Testis (tissue), 3 donors: ENCODE data around the gene SET. TPM values are rescaled to one million over a fixed set of nuclear protein-coding genes. Genes with fewer than 3 reads are reported as not detected.
A peak's percentile ranks its signal among the peaks of the same experiment; 100 is the strongest.

Experiments
- DNase-seq: peaks from one replicate; pipeline ENCODE4 v3.0.0-alpha.2; 2019
- H3K27ac ChIP-seq, 2 donors: fragments of 200-600 bp; sonication (generic); one replicate each; pipeline ENCODE4 v1.5.1; 2019
- H3K27me3 ChIP-seq: fragments of 200-600 bp; sonication (generic); one replicate; pipeline ENCODE4 v1.5.1; 2019
- H3K36me3 ChIP-seq: fragments of 200-600 bp; sonication (generic); one replicate; pipeline ENCODE4 v1.5.1; 2017; ENCODE audit warnings: low read depth; ENCODE audit errors: missing control alignments
- H3K4me1 ChIP-seq: fragments of 200-600 bp; sonication (generic); one replicate; pipeline ENCODE4 v1.5.1; 2019
- H3K4me3 ChIP-seq, 2 donors: fragments of 200-600 bp; sonication (generic); one replicate each; pipeline ENCODE4 v1.5.1; 2017 to 2019
- H3K9me3 ChIP-seq: fragments of 200-600 bp; sonication (generic); one replicate; pipeline ENCODE4 v1.5.1; 2017
- POLR2A ChIP-seq: fragments of 450-650 bp; IDR thresholded peaks from one replicate; pipeline ENCODE4 v1.6.1; 2017; ENCODE audit warnings: antibody characterized with exemption, mild to moderate bottlenecking, moderate library complexity
- WGBS, 2 donors: methylation state at CpG; one replicate each; pipeline ENCODE4 v1.1.5; 2018; 5-methylcytosine and 5-hydroxymethylcytosine counted together
- intact Hi-C: fragments of 100-400 bp; cut with DNase I; formaldehyde crosslinking; loops from one replicate; pipeline ENCODE4 v1.15.1; 2023; ENCODE audit warnings: low total_unique reads
- polyA plus RNA-seq: library from polyadenylated mRNA; stranded (reverse); fragments of 350-450 nt; fragmentation: Illumina TruSeq; extraction: RNeasy Lipid Tissue Mini Kit (QIAGEN cat#74804); gene quantifications from one replicate; pipeline ENCODE4 v1.2.3, GENCODE V29; 2014; ENCODE audit warnings: low read depth, low replicate concordance; ENCODE audit not compliant: insufficient read depth
- total RNA-seq, 2 donors: library from RNA; depleted of rRNA; stranded (reverse); fragments of >200 nt; gene quantifications; one replicate each; pipeline ENCODE4 v1.2.3, GENCODE V29; 2016
- TF ChIP-seq, protein P1 (sequence below), 3 experiments: fragments of 450-650 bp in 2 of 3; fragments of 200-600 bp in 1 of 3; sonication (generic) in 1 of 3; IDR thresholded peaks; one replicate each; pipeline ENCODE4 v1.5.1; 2016 to 2019; ENCODE audit warnings: antibody characterized with exemption in 3 of 3, mild to moderate bottlenecking in 2 of 3, moderate library complexity in 1 of 3

SET gene
- total and polyA plus RNA-seq, 3 donors from 2014 or later, result 113 to 159 (median 142) TPM

DNA sequence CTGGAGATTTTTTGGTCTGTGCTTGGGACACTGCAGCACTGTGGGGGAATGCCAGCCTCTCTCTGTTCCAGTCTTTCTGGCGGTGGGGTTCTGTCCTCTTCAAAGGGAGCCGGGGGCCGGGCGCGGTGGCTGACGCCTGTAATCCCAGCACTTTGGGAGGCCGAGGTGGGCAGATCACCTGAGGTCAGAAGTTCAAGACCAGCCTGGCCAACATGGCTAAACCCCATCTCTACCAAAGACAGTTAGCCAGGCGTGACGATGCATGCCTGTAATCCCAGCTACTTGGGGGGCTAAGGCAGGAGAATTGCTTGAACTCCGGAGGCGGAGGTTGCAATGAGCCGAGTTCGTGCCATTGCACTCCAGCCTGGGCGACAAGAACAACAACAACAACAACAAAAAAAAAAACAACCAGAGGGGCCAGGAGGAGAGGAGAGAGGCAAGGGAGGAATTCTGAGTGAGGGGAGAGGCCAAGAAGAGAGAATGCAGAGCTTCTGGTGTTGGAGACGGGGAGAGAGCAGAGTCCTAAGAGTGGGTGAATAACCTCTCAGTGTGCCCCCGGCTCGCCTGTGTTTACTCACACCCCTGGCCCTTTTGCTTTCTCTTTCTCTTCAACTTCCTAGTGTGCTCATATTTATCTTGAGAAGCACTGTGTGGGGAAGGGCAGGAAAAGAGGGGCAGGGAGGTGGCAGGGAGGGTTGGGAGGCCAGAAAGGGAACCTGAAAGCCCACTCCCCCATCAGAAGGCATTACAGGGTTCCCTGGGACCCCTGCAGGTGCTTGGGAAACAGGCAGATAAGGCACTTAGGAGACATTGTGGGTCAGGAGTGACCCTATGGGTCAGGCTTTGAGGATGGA is 3.2 kb upstream of the SET start:
- Histone ChIP-seq H3K4me3 (no peak overlapping the region), H3K36me3 (no peaks in the 10 kb centered on the region), H3K27me3 (no peaks in the 10 kb centered on the region), H3K27ac (peak overlapping the region in 1 of 2 donors; percentile 15), H3K9me3 (no peaks in the 10 kb centered on the region), H3K4me1 (peaks cover 16% of the 10 kb centered on the region)
- 86% methylated on average over 13 to 17 of the region's 17 CpGs for WGBS, 2 donors
- no peak for DNase-seq
- no peak for TF ChIP-seq POLR2A
- TF ChIP-seq, protein P1, sequence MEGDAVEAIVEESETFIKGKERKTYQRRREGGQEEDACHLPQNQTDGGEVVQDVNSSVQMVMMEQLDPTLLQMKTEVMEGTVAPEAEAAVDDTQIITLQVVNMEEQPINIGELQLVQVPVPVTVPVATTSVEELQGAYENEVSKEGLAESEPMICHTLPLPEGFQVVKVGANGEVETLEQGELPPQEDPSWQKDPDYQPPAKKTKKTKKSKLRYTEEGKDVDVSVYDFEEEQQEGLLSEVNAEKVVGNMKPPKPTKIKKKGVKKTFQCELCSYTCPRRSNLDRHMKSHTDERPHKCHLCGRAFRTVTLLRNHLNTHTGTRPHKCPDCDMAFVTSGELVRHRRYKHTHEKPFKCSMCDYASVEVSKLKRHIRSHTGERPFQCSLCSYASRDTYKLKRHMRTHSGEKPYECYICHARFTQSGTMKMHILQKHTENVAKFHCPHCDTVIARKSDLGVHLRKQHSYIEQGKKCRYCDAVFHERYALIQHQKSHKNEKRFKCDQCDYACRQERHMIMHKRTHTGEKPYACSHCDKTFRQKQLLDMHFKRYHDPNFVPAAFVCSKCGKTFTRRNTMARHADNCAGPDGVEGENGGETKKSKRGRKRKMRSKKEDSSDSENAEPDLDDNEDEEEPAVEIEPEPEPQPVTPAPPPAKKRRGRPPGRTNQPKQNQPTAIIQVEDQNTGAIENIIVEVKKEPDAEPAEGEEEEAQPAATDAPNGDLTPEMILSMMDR (IDR thresholded peaks at IDR 0.05), result no peak
- intact Hi-C loops, result no loop called here

- TF ChIP-seq POLR2A, result no peak
- TF ChIP-seq, protein P1 (IDR thresholded peaks at IDR 0.05), result no peak
- Histone ChIP-seq H3K36me3 (no peaks in the 10 kb centered on the region), H3K9me3 (no peaks in the 10 kb centered on the region), H3K27me3 (no peaks in the 10 kb centered on the region), H3K4me3 (no peak overlapping the region), H3K4me1 (peaks cover 24% of the 10 kb centered on the region), H3K27ac (no peak overlapping the region)
- WGBS, 2 donors, result 72 to 85% methylated on average over 4 of the region's 4 CpGs
- intact Hi-C loops, result no loop called here
- no peak for DNase-seq
Observed at GRCh38 chr9:128687453-128687852, 1.6 kb upstream of the SET start.

DNA sequence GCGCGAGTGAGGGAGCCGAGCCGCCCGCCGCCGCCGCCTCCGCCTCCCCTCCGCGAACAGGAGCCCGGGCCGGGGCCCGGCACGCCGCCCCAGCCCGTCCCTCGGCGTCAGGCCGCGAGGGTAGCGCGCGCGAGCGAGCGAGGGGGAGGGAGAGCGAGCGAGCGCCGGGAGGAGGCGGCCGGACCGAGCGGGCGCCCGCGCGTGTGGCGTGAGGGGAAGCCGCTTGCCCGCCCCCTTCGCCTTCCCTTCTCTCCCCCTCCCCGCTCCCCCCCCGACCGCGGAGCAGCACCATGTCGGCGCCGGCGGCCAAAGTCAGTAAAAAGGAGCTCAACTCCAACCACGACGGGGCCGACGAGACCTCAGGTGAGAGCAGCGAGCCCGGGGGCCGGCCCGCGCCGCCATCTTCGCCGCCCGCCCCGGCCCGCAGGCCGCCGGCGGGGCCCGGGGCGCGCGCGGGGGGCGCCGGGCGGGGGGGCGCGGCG is 312 bp downstream of the SET start:
- DNase-seq, result peak; percentile 46
- Histone ChIP-seq H3K4me1 (peaks cover 24% of the 10 kb centered on the region), H3K27me3 (no peaks in the 10 kb centered on the region), H3K4me3 (peak overlapping the region; percentile 71 to 96), H3K9me3 (no peaks in the 10 kb centered on the region), H3K27ac (peak overlapping the region; percentile 82 to 97), H3K36me3 (no peaks in the 10 kb centered on the region)
- TF ChIP-seq, protein P1 (IDR thresholded peaks at IDR 0.05), result no peak
- no peak for TF ChIP-seq POLR2A
- WGBS, 2 donors, result 3% methylated on average over 8 of the region's 80 CpGs; no CpG with 5 or more reads in 1 of the 2 donors
- intact Hi-C loops, result no loop called here

DNA sequence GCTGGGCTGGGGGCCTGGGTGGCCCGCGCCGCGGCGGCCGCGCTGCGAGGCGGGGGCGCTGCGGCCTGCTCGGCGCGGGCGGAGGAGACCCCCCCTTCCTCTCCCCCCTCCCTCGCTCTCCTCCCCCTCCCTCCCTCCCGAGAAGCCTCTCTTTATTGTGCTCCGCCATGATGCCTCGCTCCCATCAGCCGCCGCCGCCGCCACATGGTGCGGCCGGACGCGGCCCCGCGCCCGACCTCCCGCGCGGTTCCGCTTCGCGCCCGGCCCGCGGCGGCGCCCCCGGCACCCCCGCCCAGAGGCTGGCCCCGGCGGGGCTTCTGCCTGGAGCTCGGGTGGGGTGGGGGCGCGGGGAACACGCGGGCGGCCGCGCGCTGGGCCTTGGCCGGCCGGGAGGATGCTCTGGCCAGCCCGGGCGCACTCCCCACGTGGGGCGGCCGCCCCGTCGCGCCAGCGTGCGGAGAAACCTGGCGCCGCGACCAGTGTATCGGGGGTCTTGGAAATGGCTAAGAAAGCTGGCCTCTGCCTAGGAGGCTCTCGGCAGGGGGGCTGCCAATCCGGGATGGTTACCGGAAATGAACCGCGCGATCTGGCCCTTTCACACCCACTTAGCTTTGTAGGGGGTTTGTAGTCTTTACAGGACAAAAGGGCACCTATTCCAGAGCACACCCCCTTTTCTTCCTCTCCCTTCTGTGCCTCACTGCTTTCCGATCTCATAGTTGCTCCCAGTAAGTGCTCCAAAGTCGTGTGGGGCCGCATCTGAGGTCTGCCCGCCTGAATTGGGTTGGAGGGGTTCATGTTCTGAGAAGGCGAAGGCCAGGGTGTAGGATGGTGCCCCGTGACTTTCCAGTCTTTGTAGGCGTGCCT is 1.0 kb downstream of the SET start:
- WGBS, 2 donors, result 2 to 3% methylated on average over 11 to 23 of the region's 83 CpGs
- H3K4me3 ChIP-seq, result peak overlapping the region; percentile 79 to 96
- H3K9me3 ChIP-seq, result no peaks in the 10 kb centered on the region
- peaks cover 17% of the 10 kb centered on the region for H3K4me1 ChIP-seq
- H3K27ac ChIP-seq, result peak overlapping the region; percentile 50 to 75
- intact Hi-C loops, result no loop called here
- H3K27me3 ChIP-seq, result no peaks in the 10 kb centered on the region
- TF ChIP-seq, protein P1 (IDR thresholded peaks at IDR 0.05), result no peak
- no peak for TF ChIP-seq POLR2A
- peak; percentile 58 for DNase-seq
- no peaks in the 10 kb centered on the region for H3K36me3 ChIP-seq
